GM12878 (cell line): ENCODE results near the gene WDTC1. TPM values are rescaled to one million over a fixed set of nuclear protein-coding genes. Genes with fewer than 3 reads are reported as not detected.

Experiments
- ATAC-seq: fragments of 200-7000 bp; cut with Tn5 transposase; 3 replicates; pipeline ENCODE4 v1.9.1; 2020; ENCODE audit warnings: mild to moderate bottlenecking, moderate library complexity
- BruUV-seq: library from RNA; stranded (reverse); fragments of 400-500 nt; replicated peaks from 2 replicates; lab custom pipeline; 2021; lab: Mats Ljungman, UMichigan
- CTCF ChIA-PET: fragments of 300-600 bp; sonication (Branson Sonifier 250); formaldehyde crosslinking; extraction: SDS; loops from one replicate; lab custom pipeline; 2021; ENCODE audit warnings: inconsistent platforms; lab: Yijun Ruan, JAX
- POLR2A ChIA-PET: fragments of 350-600 bp; formaldehyde crosslinking; extraction: SDS; loops from one replicate; lab custom pipeline; 2021; ENCODE audit warnings: inconsistent platforms; lab: Charles Lee
- RAD21 ChIA-PET: fragments of 300-600 bp; sonication (Branson Sonifier 250); formaldehyde crosslinking; loops from one replicate; lab custom pipeline; 2023; ENCODE audit warnings: antibody characterized with exemption; ENCODE audit not compliant: unreplicated experiment; lab: Charles Lee
- SMC1A ChIA-PET: fragments of 300-600 bp; sonication (Branson Sonifier 250); formaldehyde crosslinking; loops from one replicate; lab custom pipeline; 2023; ENCODE audit not compliant: unreplicated experiment, uncharacterized antibody; lab: Charles Lee
- DNase-seq: peaks from one replicate; pipeline ENCODE4 v3.0.0-alpha.2; 2011; ENCODE audit warnings: low read depth, low spot score
- FAIRE-seq: peaks from 3 replicates; lab custom pipeline; 2011; peaks lifted over from hg19 to GRCh38; lab: Jason Lieb, UNC
- H2AFZ ChIP-seq: 2 replicates; pipeline ENCODE4 v1.6.0; 2011; ENCODE audit warnings: low read depth, low read length, control low read depth; ENCODE audit not compliant: control insufficient read depth
- H3K27ac ChIP-seq: 2 replicates; pipeline ENCODE4 v1.5.1; 2011; ENCODE audit warnings: control low read depth; ENCODE audit not compliant: control insufficient read depth, insufficient read depth
- H3K27me3 ChIP-seq, 2 experiments: replicated peaks in 1 of 2; 2 replicates each; pipeline versions ENCODE4 v1.6.0 to v1.6.1; 2011; ENCODE audit warnings: low read length in 1 of 2; ENCODE audit not compliant: control insufficient read depth in 2 of 2, insufficient read depth in 2 of 2
- H3K36me3 ChIP-seq, 2 experiments: 2 replicates each; pipeline ENCODE4 v1.5.1; 2011; ENCODE audit warnings: low read length in 1 of 2; ENCODE audit not compliant: control insufficient read depth in 2 of 2, insufficient read depth in 2 of 2
- H3K4me1 ChIP-seq: 2 replicates; pipeline ENCODE4 v1.6.1; 2011; ENCODE audit warnings: mild to moderate bottlenecking, low read length, moderate library complexity, mixed read lengths; ENCODE audit not compliant: control insufficient read depth, insufficient read depth
- H3K4me2 ChIP-seq: 2 replicates; pipeline ENCODE4 v1.6.0; 2011; ENCODE audit warnings: control low read depth; ENCODE audit not compliant: control insufficient read depth, insufficient read depth
- H3K4me3 ChIP-seq: fragments of 200-600 bp; sonication (generic); 2 replicates; pipeline ENCODE4 v1.5.1; 2016
- H3K79me2 ChIP-seq: 2 replicates; pipeline ENCODE4 v1.6.0; 2011; ENCODE audit warnings: low read length; ENCODE audit not compliant: control insufficient read depth, insufficient read depth
- H3K9ac ChIP-seq: 2 replicates; pipeline ENCODE4 v1.8.0; 2011; ENCODE audit warnings: low read length, control low read depth, mixed read lengths; ENCODE audit not compliant: control insufficient read depth, insufficient read depth
- H3K9me3 ChIP-seq: replicated peaks from 3 replicates; pipeline ENCODE4 v1.5.1; 2011; ENCODE audit warnings: mild to moderate bottlenecking, low read length; ENCODE audit not compliant: control insufficient read depth, insufficient read depth
- H4K20me1 ChIP-seq: 2 replicates; pipeline ENCODE4 v1.6.0; 2011; ENCODE audit not compliant: control insufficient read depth, insufficient read depth
- ASH2L ChIP-seq: fragments of 300-600, 200-600 bp; sonication (generic); IDR thresholded peaks from 2 replicates; pipeline ENCODE4 v1.6.1; 2017; ENCODE audit warnings: low read depth, mild to moderate bottlenecking, borderline replicate concordance
- ELK1 ChIP-seq: IDR thresholded peaks from 2 replicates; pipeline ENCODE4 v1.6.1; 2012; ENCODE audit warnings: low read depth, low read length, improper control_type of control experiment
- FOS ChIP-seq: IDR thresholded peaks from 3 replicates; pipeline ENCODE4 v1.6.1; 2011; ENCODE audit warnings: borderline replicate concordance; ENCODE audit not compliant: insufficient read length; ENCODE audit errors: extremely low read depth
- IRF5 ChIP-seq: fragments of 450-650 bp; IDR thresholded peaks from 2 replicates; pipeline ENCODE4 v1.6.1; 2017; ENCODE audit warnings: borderline replicate concordance
- NFIC ChIP-seq: IDR thresholded peaks from 2 replicates; pipeline ENCODE4 v1.6.1; 2012; ENCODE audit warnings: low read depth, mild to moderate bottlenecking, inconsistent platforms, low read length, moderate library complexity
- ZBTB33 ChIP-seq: fragments of 450-650 bp; IDR thresholded peaks from 2 replicates; pipeline ENCODE4 v1.6.1; 2017; ENCODE audit warnings: mild to moderate bottlenecking
- WGBS: methylation state at CpG from one replicate; pipeline ENCODE4 v1.1.6; 2016; ENCODE audit warnings: low lambda C conversion rate; ENCODE audit not compliant: insufficient replicate concordance, insufficient coverage; ENCODE audit errors: missing lambda C conversion rate; 5-methylcytosine and 5-hydroxymethylcytosine counted together
- in situ Hi-C: fragments of 300-500 bp; cut with MboI; formaldehyde crosslinking; loops from 9 replicates; pipeline ENCODE4 v1.14.3; 2018; ENCODE audit warnings: mixed read lengths
- intact Hi-C: fragments of 100-400 bp; cut with micrococcal nuclease; formaldehyde crosslinking; loops from one replicate; pipeline ENCODE4 v1.14.2; 2022; ENCODE audit not compliant: unreplicated experiment
- polyA plus RNA-seq, 11 experiments: library from polyadenylated mRNA; depleted of rRNA in 4 of 11; unstranded in 6 of 11; stranded (reverse) in 5 of 11; fragments of >200 nt; fragmentation: Nextera tagmentation in 4 of 11; fragmentation: Illumina TruSeq in 1 of 11; extraction: Ambion mirVana in 4 of 11; extraction: Trizol in 1 of 11; gene quantifications; 1 replicate in 1 of 11; 2 replicates in 10 of 11; pipeline versions ENCODE4 v1.2.1 to v1.2.3, GENCODE V29; 2011 to 2016; ENCODE audit warnings: inconsistent platforms in 2 of 11, missing spikeins in 2 of 11, low read depth in 1 of 11
- total RNA-seq, 4 experiments: library from RNA; depleted of rRNA in 3 of 4; stranded (reverse); fragments of >200 nt in 3 of 4; fragmentation: Illumina TruSeq in 1 of 4; extraction: Trizol in 1 of 4; gene quantifications; 2 replicates each; pipeline versions ENCODE4 v1.2.1 to v1.2.3, GENCODE V29; 2013 to 2021

Gene WDTC1
- total and polyA plus RNA-seq, 10 of the 15 experiments (the other 5 are each of a cell fraction or from before 2014, with no cell fraction given) = 0.21 to 28.7 (median 7.6) TPM

GRCh38 chr1:27237112-27237511 lies 2.7 kb downstream of the WDTC1 start:
- H4K20me1 ChIP-seq = no peaks in the 10 kb centered on the region
- CTCF ChIA-PET = interaction anchor here (1.0 to 1.5 kb wide), 2 partner anchors 15 to 63 kb away, joined by 3 read pairs; no protein-coding TSS in a partner anchor

GRCh38 chr1:27238032-27238431 lies 3.6 kb downstream of the WDTC1 start:
- SMC1A ChIA-PET = interaction anchor here (1.6 to 4.5 kb wide), 3 partner anchors 13 to 29 kb away, joined by 5 to 21 read pairs (median 5); no protein-coding TSS in a partner anchor
- in situ Hi-C loops = no loop called here
- TF ChIP-seq ELK1 (no peak), FOS (no peak), NFIC (no peak), IRF5 (no peak), ZBTB33 (no peak)
- Histone ChIP-seq H2AFZ (no peak overlapping the region), H3K27ac (no peak overlapping the region), H3K79me2 (peaks cover 18% of the 10 kb centered on the region), H3K4me1 (peaks cover 12% of the 10 kb centered on the region), H3K27me3 (no peaks in the 10 kb centered on the region), H3K9ac (no peak overlapping the region), H3K4me2 (no peak overlapping the region), H4K20me1 (no peaks in the 10 kb centered on the region), H3K9me3 (no peaks in the 10 kb centered on the region), H3K36me3 (no peaks in the 10 kb centered on the region), H3K4me3 (no peak overlapping the region)
- intact Hi-C loops = no loop called here
- DNase-seq (no peak), ATAC-seq (no peak), FAIRE-seq (no peak)
- TSS peak; percentile 76 for BruUV-seq
- POLR2A ChIA-PET = interaction anchor here (0.9 to 1.6 kb wide), 3 partner anchors 14 to 138 kb away, joined by 3 to 9 read pairs (median 5); no protein-coding TSS in a partner anchor
- CTCF ChIA-PET = interaction anchor here (0.5 to 1.5 kb wide), 3 partner anchors 13 to 62 kb away, joined by 3 to 4 read pairs (median 3); no protein-coding TSS in a partner anchor
- RAD21 ChIA-PET = no interaction called here

More at GRCh38 chr1:27237112-27237511, 2.7 kb downstream of the WDTC1 start:
- SMC1A ChIA-PET = interaction anchor here (1.6 to 4.5 kb wide), 3 partner anchors 14 to 30 kb away, joined by 5 to 21 read pairs (median 5); no protein-coding TSS in a partner anchor
- POLR2A ChIA-PET = interaction anchor here (1.4 to 1.6 kb wide), 2 partner anchors 15 to 17 kb away, joined by 5 to 9 read pairs; no protein-coding TSS in a partner anchor
- no peak overlapping the region for H3K9ac ChIP-seq
- TF ChIP-seq ASH2L = no peak
- TF ChIP-seq, all 136 proteins: peak for 0
- in situ Hi-C loops (no loop called here), intact Hi-C loops (no loop called here)
- H3K36me3 ChIP-seq = no peaks in the 10 kb centered on the region
- H3K4me3 ChIP-seq = no peak overlapping the region
- DNase-seq (no peak), ATAC-seq (no peak), FAIRE-seq (no peak)
- RAD21 ChIA-PET = no interaction called here
- H3K27me3 ChIP-seq = no peaks in the 10 kb centered on the region
- no peak overlapping the region for H2AFZ ChIP-seq
- peaks cover 12% of the 10 kb centered on the region for H3K4me1 ChIP-seq
- no peak overlapping the region for H3K27ac ChIP-seq
- 0 out of 2 replicates have a peak overlapping the region, but pooled peaks have one; percentile 17 for H3K4me2 ChIP-seq
- no peaks in the 10 kb centered on the region for H3K9me3 ChIP-seq
- BruUV-seq = no TSS peak
- 99% methylated on average over 4 of the region's 4 CpGs for WGBS
- peaks cover 18% of the 10 kb centered on the region for H3K79me2 ChIP-seq
